ENCODE measurements around the gene RALY. TPM values are rescaled to one million over a fixed set of nuclear protein-coding genes. Genes with fewer than 3 reads are reported as not detected.

RALY gene
- total RNA-seq, 2 experiments from 2014 or later = 139 to 152 TPM

GRCh38 chr20:34049389-34049788 lies 55.7 kb downstream of the RALY start:
- no peaks in the 10 kb centered on the region for H3K9me3 Mint-ChIP-seq (ENCODE audit: low read depth)
- peaks cover 75% of the 10 kb centered on the region for H3K4me1 Mint-ChIP-seq
- H3K4me3 Mint-ChIP-seq = no peak overlapping the region
- intact Hi-C loops (cut with DNase I, micrococcal nuclease) = no loop called here
- ATAC-seq (no peak), DNase-seq (no peak)
- CTCF ChIA-PET = interaction anchor here (0.6 to 1.1 kb wide), 5 partner anchors 8 to 25 kb away, joined by 3 to 5 read pairs (median 3); no protein-coding TSS in a partner anchor
- no peak overlapping the region for H3K27ac Mint-ChIP-seq
- POLR2A ChIA-PET = no interaction called here
- H3K36me3 Mint-ChIP-seq (ENCODE audit: low read depth) = peaks cover 6% of the 10 kb centered on the region
- no peaks in the 10 kb centered on the region for H3K27me3 Mint-ChIP-seq

DNA sequence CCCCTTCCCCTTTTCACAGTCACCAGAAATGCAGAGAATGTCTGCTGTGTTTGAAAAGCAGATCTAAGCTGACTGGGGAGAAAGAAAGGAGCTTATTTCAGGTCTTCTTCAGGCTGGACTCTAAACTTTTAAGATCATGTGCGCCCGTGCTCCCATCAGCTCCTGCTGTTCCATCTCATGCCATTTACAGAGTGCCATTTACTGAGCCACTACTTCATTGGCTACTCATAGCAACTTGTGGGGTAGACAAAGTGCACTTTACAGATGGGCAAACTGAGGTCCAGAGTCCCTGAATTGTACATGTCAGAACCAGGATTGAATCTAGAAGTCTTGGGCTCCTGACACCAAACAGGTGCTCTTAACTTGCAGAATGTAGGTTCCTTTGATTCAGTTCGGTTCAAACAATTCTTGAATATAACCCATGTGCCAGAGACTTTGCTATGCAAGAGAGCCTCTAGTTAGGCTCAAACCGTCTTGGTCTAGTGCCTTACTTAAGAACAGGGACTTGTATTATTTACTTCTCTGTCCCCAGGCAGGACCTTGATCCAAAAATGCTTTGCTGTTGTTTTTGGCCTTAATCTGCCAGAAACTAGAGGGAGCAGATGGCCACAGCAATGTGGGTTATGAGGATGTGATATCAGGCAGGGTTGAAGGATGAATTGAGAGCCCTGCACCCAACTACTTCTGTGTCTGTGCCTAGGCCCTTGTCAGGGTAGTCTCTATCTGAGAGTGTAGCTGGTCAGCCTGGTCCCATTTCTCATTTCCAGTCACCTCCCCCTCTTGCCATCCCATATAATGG lies 56.4 kb downstream of the RALY start:
- H3K9me3 Mint-ChIP-seq (ENCODE audit: low read depth) = no peaks in the 10 kb centered on the region
- H3K27me3 Mint-ChIP-seq = no peaks in the 10 kb centered on the region
- ATAC-seq (no peak), DNase-seq (no peak)
- peaks cover 6% of the 10 kb centered on the region for H3K36me3 Mint-ChIP-seq (ENCODE audit: low read depth)
- intact Hi-C loops (cut with DNase I, micrococcal nuclease) = no loop called here
- ChIA-PET CTCF (interaction anchor here (0.6 to 1.1 kb wide), 7 partner anchors 7 to 135 kb away, joined by 3 to 5 read pairs (median 3); no protein-coding TSS in a partner anchor), POLR2A (no interaction called here)
- no peak overlapping the region for H3K4me3 Mint-ChIP-seq
- H3K4me1 Mint-ChIP-seq = peaks cover 80% of the 10 kb centered on the region
- H3K27ac Mint-ChIP-seq = peak overlapping the region; percentile 29

DNA sequence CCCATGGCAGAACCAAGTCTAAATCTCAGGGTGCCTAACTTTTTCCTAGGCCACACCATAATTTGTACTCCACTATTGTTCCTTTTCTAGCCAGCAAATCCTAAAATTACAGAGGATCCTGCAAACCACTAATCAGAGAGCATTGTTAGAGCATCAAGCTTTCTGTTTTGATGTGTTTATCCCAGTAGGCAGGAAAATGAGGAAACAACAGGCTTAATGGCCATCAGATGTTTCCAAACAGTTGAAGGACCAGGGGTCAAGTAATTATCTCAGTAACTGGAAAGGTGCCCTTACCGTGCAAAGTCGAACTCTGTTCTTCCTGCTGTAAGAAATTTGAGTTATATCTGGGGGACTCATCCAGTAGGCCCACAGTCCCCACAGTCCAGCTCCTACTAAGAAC lies 58.7 kb downstream of the RALY start:
- no peak overlapping the region for H3K4me3 Mint-ChIP-seq
- H3K27ac Mint-ChIP-seq = no peak overlapping the region
- DNase-seq (no peak), ATAC-seq (no peak)
- intact Hi-C loops (cut with DNase I, micrococcal nuclease) = no loop called here
- peaks cover 82% of the 10 kb centered on the region for H3K4me1 Mint-ChIP-seq
- POLR2A ChIA-PET = no interaction called here
- H3K9me3 Mint-ChIP-seq (ENCODE audit: low read depth) = no peaks in the 10 kb centered on the region
- peaks cover 3% of the 10 kb centered on the region for H3K36me3 Mint-ChIP-seq (ENCODE audit: low read depth)
- H3K27me3 Mint-ChIP-seq = no peaks in the 10 kb centered on the region
- CTCF ChIA-PET = no interaction called here

- no peaks in the 10 kb centered on the region for H3K27me3 Mint-ChIP-seq
- intact Hi-C loops (cut with DNase I, micrococcal nuclease) = no loop called here
- no peaks in the 10 kb centered on the region for H3K9me3 Mint-ChIP-seq (ENCODE audit: low read depth)
- H3K27ac Mint-ChIP-seq = peak overlapping the region; percentile 24
- ATAC-seq (no peak), DNase-seq (no peak)
- H3K4me3 Mint-ChIP-seq = no peak overlapping the region
- H3K36me3 Mint-ChIP-seq (ENCODE audit: low read depth) = peaks cover 3% of the 10 kb centered on the region
- peaks cover 75% of the 10 kb centered on the region for H3K4me1 Mint-ChIP-seq
- ChIA-PET CTCF (no interaction called here), POLR2A (no interaction called here)
Measured at GRCh38 chr20:34055290-34055689, 61.6 kb downstream of the RALY start.

- CTCF ChIA-PET = no interaction called here
- POLR2A ChIA-PET = no interaction called here
- Mint-ChIP-seq H3K27me3 (no peaks in the 10 kb centered on the region), H3K4me3 (no peak overlapping the region), H3K27ac (no peak overlapping the region), H3K9me3 (ENCODE audit: low read depth) (no peaks in the 10 kb centered on the region), H3K4me1 (peaks cover 76% of the 10 kb centered on the region), H3K36me3 (ENCODE audit: low read depth) (peaks cover 3% of the 10 kb centered on the region)
- ATAC-seq (peak; percentile 60), DNase-seq (peak; percentile 14)
- intact Hi-C loops (cut with DNase I, micrococcal nuclease) = no loop called here
Measured at GRCh38 chr20:34058831-34059230, 65.1 kb downstream of the RALY start.

- no peak for DNase-seq
- H3K9me3 Mint-ChIP-seq (ENCODE audit: low read depth) = no peaks in the 10 kb centered on the region
- H3K36me3 Mint-ChIP-seq (ENCODE audit: low read depth) = peaks cover 6% of the 10 kb centered on the region
- no peak overlapping the region for H3K4me3 Mint-ChIP-seq
- H3K27ac Mint-ChIP-seq = no peak overlapping the region
- ChIA-PET CTCF (interaction anchor here (1.7 kb wide), 1 partner anchor 9 kb away, joined by 4 read pairs; no protein-coding TSS in a partner anchor), POLR2A (no interaction called here)
- peaks cover 65% of the 10 kb centered on the region for H3K4me1 Mint-ChIP-seq
- ATAC-seq = no peak
- intact Hi-C loops (cut with DNase I, micrococcal nuclease) = no loop called here
- no peaks in the 10 kb centered on the region for H3K27me3 Mint-ChIP-seq
Measured at GRCh38 chr20:34060970-34061369, 67.3 kb downstream of the RALY start.

- DNase-seq (no peak), ATAC-seq (no peak)
- CTCF ChIA-PET = interaction anchor here (1.7 kb wide), 1 partner anchor 8 kb away, joined by 4 read pairs; no protein-coding TSS in a partner anchor
- H3K27ac Mint-ChIP-seq = peak overlapping the region; percentile 42
- H3K4me3 Mint-ChIP-seq = no peak overlapping the region
- intact Hi-C loops (cut with DNase I, micrococcal nuclease) = no loop called here
- H3K27me3 Mint-ChIP-seq = no peaks in the 10 kb centered on the region
- H3K9me3 Mint-ChIP-seq (ENCODE audit: low read depth) = no peaks in the 10 kb centered on the region
- peaks cover 59% of the 10 kb centered on the region for H3K4me1 Mint-ChIP-seq
- H3K36me3 Mint-ChIP-seq (ENCODE audit: low read depth) = peaks cover 6% of the 10 kb centered on the region
- POLR2A ChIA-PET = no interaction called here
Measured at GRCh38 chr20:34061695-34062094, 68.0 kb downstream of the RALY start.

DNA sequence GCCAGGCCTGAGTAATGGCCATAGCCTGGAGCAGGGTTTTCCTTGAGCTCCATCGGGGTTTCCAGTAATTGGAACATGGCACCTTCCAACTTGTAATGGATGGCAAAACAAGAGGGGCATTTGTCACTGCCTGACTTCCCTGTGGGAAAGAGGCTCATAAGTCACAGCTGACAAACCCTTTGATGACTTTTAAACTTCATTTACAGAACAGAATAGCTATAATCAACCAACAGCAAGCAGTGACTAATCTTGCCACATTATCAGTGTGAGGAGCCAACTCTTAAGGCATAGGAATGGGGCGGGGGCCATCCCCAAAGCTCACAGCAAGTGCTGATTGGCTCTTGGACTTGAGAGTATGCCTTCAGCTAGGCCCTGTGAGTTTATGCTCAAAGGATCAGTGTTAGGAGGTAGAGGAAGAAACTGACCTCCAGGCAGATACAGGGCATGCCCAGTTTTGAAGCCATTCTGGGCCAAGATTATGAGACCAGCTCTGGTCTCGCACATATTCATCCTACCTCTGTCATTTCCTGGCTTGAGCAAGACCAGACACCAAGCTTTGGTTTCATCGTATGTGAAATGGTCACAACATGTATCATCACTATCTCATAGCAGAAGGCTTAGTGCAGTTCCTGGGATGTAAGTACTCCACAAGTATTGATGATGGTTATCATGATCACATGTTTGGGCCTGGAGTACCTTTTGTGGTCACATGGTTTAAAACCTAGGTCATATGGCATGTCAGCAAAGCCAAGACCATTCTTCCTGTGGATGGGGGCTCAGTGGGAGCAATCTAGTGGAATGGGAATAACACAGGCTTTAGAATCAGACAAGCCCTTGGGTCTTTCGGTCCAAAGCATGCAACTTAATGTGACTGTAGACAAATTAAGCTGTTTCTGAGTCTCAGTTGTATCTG lies 69.1 kb downstream of the RALY start:
- POLR2A ChIA-PET = interaction anchor here (0.7 to 2.1 kb wide), 2 partner anchors 69 to 662 kb away, joined by 3 to 5 read pairs; partner anchors contain the start of gene RALY
- CTCF ChIA-PET = no interaction called here
- peak; percentile 66 for ATAC-seq
- Mint-ChIP-seq H3K36me3 (ENCODE audit: low read depth) (peaks cover 6% of the 10 kb centered on the region), H3K4me1 (peaks cover 52% of the 10 kb centered on the region), H3K27me3 (no peaks in the 10 kb centered on the region), H3K27ac (peak overlapping the region; percentile 80), H3K9me3 (ENCODE audit: low read depth) (no peaks in the 10 kb centered on the region), H3K4me3 (no peak overlapping the region)
- intact Hi-C loops (cut with DNase I, micrococcal nuclease) = no loop called here
- DNase-seq = peak; percentile 43

GRCh38 chr20:34064286-34064685 lies 70.6 kb downstream of the RALY start:
- intact Hi-C loops (cut with DNase I, micrococcal nuclease) = no loop called here
- Mint-ChIP-seq H3K27ac (no peak overlapping the region), H3K4me1 (peaks cover 51% of the 10 kb centered on the region), H3K9me3 (ENCODE audit: low read depth) (no peaks in the 10 kb centered on the region), H3K4me3 (no peak overlapping the region), H3K27me3 (no peaks in the 10 kb centered on the region), H3K36me3 (ENCODE audit: low read depth) (peaks cover 6% of the 10 kb centered on the region)
- DNase-seq (no peak), ATAC-seq (no peak)
- ChIA-PET POLR2A (interaction anchor here (2.1 kb wide), 1 partner anchor 71 kb away, joined by 5 read pairs; the partner anchor contains the start of gene RALY), CTCF (interaction anchor here (0.7 to 1.0 kb wide), 2 partner anchors 37 to 272 kb away, joined by 3 to 4 read pairs; no protein-coding TSS in a partner anchor)

GRCh38 chr20:34065260-34065659 lies 71.5 kb downstream of the RALY start:
- no peak for ATAC-seq
- Mint-ChIP-seq H3K4me1 (peaks cover 56% of the 10 kb centered on the region), H3K36me3 (ENCODE audit: low read depth) (peaks cover 6% of the 10 kb centered on the region), H3K4me3 (no peak overlapping the region), H3K9me3 (ENCODE audit: low read depth) (no peaks in the 10 kb centered on the region), H3K27ac (no peak overlapping the region), H3K27me3 (no peaks in the 10 kb centered on the region)
- intact Hi-C loops (cut with DNase I, micrococcal nuclease) = loop anchor here in 1 of 2 experiments (5.0 kb wide), 3 partner anchors 118 to 203 kb away; no protein-coding TSS in a partner anchor
- POLR2A ChIA-PET = no interaction called here
- no peak for DNase-seq
- CTCF ChIA-PET = interaction anchor here (0.6 to 0.8 kb wide), 3 partner anchors 150 to 798 kb away, joined by 3 read pairs; no protein-coding TSS in a partner anchor

GRCh38 chr20:34066476-34067090 lies 72.9 kb downstream of the RALY start:
- DNase-seq = no peak
- intact Hi-C loops (cut with DNase I, micrococcal nuclease) = loop anchor here in 1 of 2 experiments (5.0 kb wide), 3 partner anchors 119 to 204 kb away; no protein-coding TSS in a partner anchor
- Mint-ChIP-seq H3K36me3 (ENCODE audit: low read depth) (peaks cover 8% of the 10 kb centered on the region), H3K4me3 (no peak overlapping the region), H3K9me3 (ENCODE audit: low read depth) (no peaks in the 10 kb centered on the region), H3K27ac (no peak overlapping the region), H3K27me3 (no peaks in the 10 kb centered on the region), H3K4me1 (peaks cover 50% of the 10 kb centered on the region)
- ChIA-PET CTCF (interaction anchor here (1.3 kb wide), 1 partner anchor 35 kb away, joined by 3 read pairs; no protein-coding TSS in a partner anchor), POLR2A (no interaction called here)
- no peak for ATAC-seq

Measured in activated CD4-positive, alpha-beta T cell treated with anti-CD3 and anti-CD28 coated beads for 36 hours (primary cell).